ENCODE results near the gene SENP6. TPM values are rescaled to one million over a fixed set of nuclear protein-coding genes. Genes with fewer than 3 reads are reported as not detected.
A peak's percentile ranks its signal among the peaks of the same experiment; 100 is the strongest.

Gene SENP6
- total and polyA plus RNA-seq, 9 of the 15 experiments (the other 6 are each of a cell fraction or from before 2014, with no cell fraction given): 11.1 to 79.4 (median 46.8) TPM

- TF ChIP-seq ZNF518B (CRISPR knock-in tag; IDR thresholded peaks at IDR 0.05) (no peak), CEBPB (tag; IDR thresholded peaks at IDR 0.05) (no peak), ZNF133 (CRISPR knock-in tag; IDR thresholded peaks at IDR 0.05) (0 out of 2 replicates have a peak, but pooled peaks have one; percentile 34), CREBBP (IDR thresholded peaks at IDR 0.05; ENCODE audit: low read depth, low read length) (no peak), ZNF354B (CRISPR knock-in tag; IDR thresholded peaks at IDR 0.05) (no peak), ZNF444 (CRISPR knock-in tag; IDR thresholded peaks at IDR 0.05) (no peak), UBTF (IDR thresholded peaks at IDR 0.05; ENCODE audit: borderline replicate concordance in 1 of 2, low read depth in 2 of 2, low read length in 2 of 2) (peak in 1 of 2 experiments; percentile 71; a peak in 3 of 4 replicates), HMG20B (CRISPR knock-in tag; IDR thresholded peaks at IDR 0.05) (no peak), KAT8 (IDR thresholded peaks at IDR 0.05; ENCODE audit: low read depth) (no peak; the same call in 1 of the 2 replicates), PTTG1 (tag; IDR thresholded peaks at IDR 0.05; ENCODE audit: low read depth) (no peak), ZBTB17 (CRISPR knock-in tag; IDR thresholded peaks at IDR 0.05) (peak; percentile 58; the same call in 1 of the 2 replicates), STAT5A (IDR thresholded peaks at IDR 0.05; ENCODE audit: borderline replicate concordance, low read length) (no peak), HNRNPUL1 (IDR thresholded peaks at IDR 0.05; ENCODE audit: low read length) (no peak), ATF7 (IDR thresholded peaks at IDR 0.05) (no peak; the same call in 1 of the 2 replicates), ZNF707 (CRISPR knock-in tag; conservative IDR thresholded peaks at IDR 0.05) (no peak), ZNF398 (CRISPR knock-in tag; IDR thresholded peaks at IDR 0.05) (no peak), SIX5 (IDR thresholded peaks at IDR 0.05; ENCODE audit: borderline replicate concordance in 1 of 2, insufficient read depth in 1 of 2, low read depth in 1 of 2, low read length in 2 of 2) (no peak), ADNP (tag; IDR thresholded peaks at IDR 0.05) (no peak), STAG1 (CRISPR knock-in tag; IDR thresholded peaks at IDR 0.05; ENCODE audit: borderline replicate concordance) (peak; percentile 19; the same call in 1 of the 2 replicates), ZNF445 (CRISPR knock-in tag; IDR thresholded peaks at IDR 0.05; ENCODE audit: low read depth) (no peak)
These were observed at the start of gene SENP6 (continued) for GRCh38 chr6:75601304-75602245.

Measured in K562 (cell line).